Measurements from ENCODE around the gene PCDH10. TPM values are rescaled to one million over a fixed set of nuclear protein-coding genes. Genes with fewer than 3 reads are reported as not detected.

PCDH10 gene
- polyA plus RNA-seq, 1 of the 3 experiments (the other 2 are of a cell fraction): 0.02 TPM

DNA sequence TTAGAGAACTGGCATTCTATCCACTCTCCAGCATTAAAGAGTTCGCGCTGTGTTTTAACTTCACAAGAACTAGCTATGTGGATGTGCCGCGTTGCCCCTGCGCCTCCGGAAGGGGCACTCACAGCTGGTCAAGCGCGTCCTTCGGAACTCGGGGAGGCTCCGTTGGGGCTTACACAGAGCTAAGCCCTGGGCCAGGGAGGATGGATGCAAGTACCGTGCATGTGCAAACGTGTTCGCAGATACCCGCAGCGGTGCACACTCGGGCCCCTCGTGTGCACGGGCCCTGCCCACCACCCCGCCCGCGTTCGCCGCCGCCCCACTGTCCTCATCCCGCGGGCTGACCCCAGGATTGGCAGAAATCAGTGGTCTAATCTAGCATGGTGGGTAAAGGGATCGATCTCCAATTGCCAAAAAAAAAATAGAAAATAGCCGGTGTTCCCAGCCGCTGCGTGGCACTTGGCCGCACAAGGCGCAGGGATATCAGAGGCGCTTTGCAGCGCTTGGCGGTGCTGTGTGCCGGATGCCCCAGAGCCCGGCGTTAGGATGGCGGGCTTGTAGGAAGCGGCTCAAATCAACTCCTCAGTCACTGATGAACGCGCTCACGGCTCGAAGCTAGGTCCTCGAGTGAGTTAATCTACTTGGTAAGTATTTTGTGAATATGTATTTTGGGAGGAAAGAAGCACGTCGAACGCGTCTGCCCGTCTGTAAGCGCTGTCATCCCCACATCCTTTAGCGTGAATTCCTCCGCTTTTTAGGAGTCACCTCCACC is 989 bp upstream of the PCDH10 start:
- no peak overlapping the region for H3K9ac ChIP-seq
- TF ChIP-seq, protein P1, sequence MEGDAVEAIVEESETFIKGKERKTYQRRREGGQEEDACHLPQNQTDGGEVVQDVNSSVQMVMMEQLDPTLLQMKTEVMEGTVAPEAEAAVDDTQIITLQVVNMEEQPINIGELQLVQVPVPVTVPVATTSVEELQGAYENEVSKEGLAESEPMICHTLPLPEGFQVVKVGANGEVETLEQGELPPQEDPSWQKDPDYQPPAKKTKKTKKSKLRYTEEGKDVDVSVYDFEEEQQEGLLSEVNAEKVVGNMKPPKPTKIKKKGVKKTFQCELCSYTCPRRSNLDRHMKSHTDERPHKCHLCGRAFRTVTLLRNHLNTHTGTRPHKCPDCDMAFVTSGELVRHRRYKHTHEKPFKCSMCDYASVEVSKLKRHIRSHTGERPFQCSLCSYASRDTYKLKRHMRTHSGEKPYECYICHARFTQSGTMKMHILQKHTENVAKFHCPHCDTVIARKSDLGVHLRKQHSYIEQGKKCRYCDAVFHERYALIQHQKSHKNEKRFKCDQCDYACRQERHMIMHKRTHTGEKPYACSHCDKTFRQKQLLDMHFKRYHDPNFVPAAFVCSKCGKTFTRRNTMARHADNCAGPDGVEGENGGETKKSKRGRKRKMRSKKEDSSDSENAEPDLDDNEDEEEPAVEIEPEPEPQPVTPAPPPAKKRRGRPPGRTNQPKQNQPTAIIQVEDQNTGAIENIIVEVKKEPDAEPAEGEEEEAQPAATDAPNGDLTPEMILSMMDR (IDR thresholded peaks at IDR 0.05): peak; percentile 12; the same call in 1 of the 2 replicates
- TF ChIP-seq FOXM1 (IDR thresholded peaks at IDR 0.05; ENCODE audit: low read depth): no peak
- no peak overlapping the region for H3K27ac ChIP-seq (ENCODE audit: low read depth in 2 of 2, low read length in 1 of 2)
- ChIA-PET POLR2A (no interaction called here), CTCF (interaction anchor here (1.4 to 3.7 kb wide), 7 partner anchors 11 to 1629 kb away, joined by 3 to 44 read pairs (median 6); no protein-coding TSS in a partner anchor)
- peaks cover 68% of the 10 kb centered on the region for H3K27me3 ChIP-seq (ENCODE audit: insufficient read depth)
- DNase-seq: peak; percentile 46
- peak overlapping the region; percentile 47 to 59 for H3K4me3 ChIP-seq (ENCODE audit: low read depth in 2 of 2, low read length in 1 of 2)
- H3K79me2 ChIP-seq (ENCODE audit: insufficient read depth): no peaks in the 10 kb centered on the region
- H3K4me1 ChIP-seq (ENCODE audit: control insufficient read depth in 1 of 2, insufficient read depth in 2 of 2, low read depth in 1 of 2, low read length in 1 of 2): peaks cover 0 to 18% of the 10 kb centered on the region in 2 experiments; a peak in 2 of 4 replicates
- no peaks in the 10 kb centered on the region for H4K20me1 ChIP-seq (ENCODE audit: insufficient read depth)
- peaks cover 5% of the 10 kb centered on the region for H3F3A ChIP-seq (replicated peaks; ENCODE audit: insufficient read depth)
- no peaks in the 10 kb centered on the region for H3K9me3 ChIP-seq
- under 1% methylated on average over 44 of the region's 54 CpGs for WGBS (ENCODE audit: low lambda C conversion rate)
- H3K36me3 ChIP-seq (replicated peaks in 1 of 2; ENCODE audit: control insufficient read depth in 1 of 2, insufficient read depth in 2 of 2, low read length in 1 of 2): no peaks in the 10 kb centered on the region
- peak overlapping the region; percentile 71; the same call in 1 of the 2 replicates for H2AFZ ChIP-seq (ENCODE audit: low read depth)
- H3K9me2 ChIP-seq: no peaks in the 10 kb centered on the region
- H3K4me2 ChIP-seq: peak overlapping the region; percentile 82

DNA sequence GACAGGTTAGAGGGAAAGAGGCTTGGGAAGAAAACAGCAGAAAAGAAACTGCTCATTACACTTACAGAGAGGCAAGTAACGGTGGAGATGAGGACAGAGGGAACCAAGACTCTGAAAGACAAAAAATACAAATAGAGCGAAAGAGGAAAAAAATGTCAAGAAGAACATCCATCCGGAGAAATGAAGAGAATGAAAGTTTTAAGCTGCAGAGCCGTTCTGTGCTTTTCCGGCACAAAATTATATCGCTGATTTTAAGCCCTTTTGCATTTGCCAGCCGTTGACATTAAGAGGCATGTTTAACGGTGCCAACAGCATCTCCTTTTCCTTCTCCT is 236 bp downstream of the PCDH10 start:
- no peaks in the 10 kb centered on the region for H3K9me2 ChIP-seq
- H3K79me2 ChIP-seq (ENCODE audit: insufficient read depth): no peaks in the 10 kb centered on the region
- H3K36me3 ChIP-seq (replicated peaks in 1 of 2; ENCODE audit: control insufficient read depth in 1 of 2, insufficient read depth in 2 of 2, low read length in 1 of 2): no peaks in the 10 kb centered on the region
- peak overlapping the region; percentile 47 to 59 for H3K4me3 ChIP-seq (ENCODE audit: low read depth in 2 of 2, low read length in 1 of 2)
- H3K27ac ChIP-seq (ENCODE audit: low read depth in 2 of 2, low read length in 1 of 2): no peak overlapping the region
- H4K20me1 ChIP-seq (ENCODE audit: insufficient read depth): no peaks in the 10 kb centered on the region
- 3% methylated on average over 8 of the region's 8 CpGs for WGBS (ENCODE audit: low lambda C conversion rate)
- no peak overlapping the region for H3K9ac ChIP-seq
- peak overlapping the region; percentile 82 for H3K4me2 ChIP-seq
- DNase-seq: no peak
- H3K27me3 ChIP-seq (ENCODE audit: insufficient read depth): peaks cover 74% of the 10 kb centered on the region
- CTCF ChIA-PET: interaction anchor here (0.7 to 3.7 kb wide), 2 partner anchors 10 to 1629 kb away, joined by 3 to 44 read pairs; no protein-coding TSS in a partner anchor
- H3K9me3 ChIP-seq: no peaks in the 10 kb centered on the region
- H3K4me1 ChIP-seq (ENCODE audit: control insufficient read depth in 1 of 2, insufficient read depth in 2 of 2, low read depth in 1 of 2, low read length in 1 of 2): peaks cover 0 to 18% of the 10 kb centered on the region in 2 experiments; a peak in 2 of 4 replicates
- no peak for TF ChIP-seq RXRA (IDR thresholded peaks at IDR 0.05; ENCODE audit: borderline replicate concordance, low read depth)
- TF ChIP-seq EZH2phosphoT487 (IDR thresholded peaks at IDR 0.05; ENCODE audit: borderline replicate concordance, low read depth): no peak
- no peak for TF ChIP-seq NRF1 (IDR thresholded peaks at IDR 0.05; ENCODE audit: low read depth, low read length)
- TF ChIP-seq TAF1 (IDR thresholded peaks at IDR 0.05; ENCODE audit: borderline replicate concordance, low read depth, low read length): no peak
- TF ChIP-seq RFX5 (IDR thresholded peaks at IDR 0.05; ENCODE audit: low read length): no peak
- no peak for TF ChIP-seq FOXM1 (IDR thresholded peaks at IDR 0.05; ENCODE audit: low read depth)
- no peak for TF ChIP-seq RAD21 (IDR thresholded peaks at IDR 0.05; ENCODE audit: low read length)
- TF ChIP-seq, protein P2, sequence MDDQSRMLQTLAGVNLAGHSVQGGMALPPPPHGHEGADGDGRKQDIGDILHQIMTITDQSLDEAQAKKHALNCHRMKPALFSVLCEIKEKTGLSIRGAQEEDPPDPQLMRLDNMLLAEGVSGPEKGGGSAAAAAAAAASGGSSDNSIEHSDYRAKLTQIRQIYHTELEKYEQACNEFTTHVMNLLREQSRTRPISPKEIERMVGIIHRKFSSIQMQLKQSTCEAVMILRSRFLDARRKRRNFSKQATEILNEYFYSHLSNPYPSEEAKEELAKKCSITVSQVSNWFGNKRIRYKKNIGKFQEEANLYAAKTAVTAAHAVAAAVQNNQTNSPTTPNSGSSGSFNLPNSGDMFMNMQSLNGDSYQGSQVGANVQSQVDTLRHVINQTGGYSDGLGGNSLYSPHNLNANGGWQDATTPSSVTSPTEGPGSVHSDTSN (IDR thresholded peaks at IDR 0.05): no peak
- TF ChIP-seq TCF12 (IDR thresholded peaks at IDR 0.05): no peak
- no peak for TF ChIP-seq RCOR1 (IDR thresholded peaks at IDR 0.05; ENCODE audit: low read length)
- TF ChIP-seq GABPA (IDR thresholded peaks at IDR 0.05; ENCODE audit: low read depth): no peak
- TF ChIP-seq JUND (IDR thresholded peaks at IDR 0.05): no peak
- TF ChIP-seq YY1 (IDR thresholded peaks at IDR 0.05; ENCODE audit: low read depth): no peak
- TF ChIP-seq SIN3A (IDR thresholded peaks at IDR 0.05; ENCODE audit: borderline replicate concordance, low read depth, low read length): no peak
- TF ChIP-seq FOXJ3 (CRISPR knock-in tag; IDR thresholded peaks at IDR 0.05): no peak
- TF ChIP-seq, protein P1 (IDR thresholded peaks at IDR 0.05): no peak
- TF ChIP-seq, protein P3, sequence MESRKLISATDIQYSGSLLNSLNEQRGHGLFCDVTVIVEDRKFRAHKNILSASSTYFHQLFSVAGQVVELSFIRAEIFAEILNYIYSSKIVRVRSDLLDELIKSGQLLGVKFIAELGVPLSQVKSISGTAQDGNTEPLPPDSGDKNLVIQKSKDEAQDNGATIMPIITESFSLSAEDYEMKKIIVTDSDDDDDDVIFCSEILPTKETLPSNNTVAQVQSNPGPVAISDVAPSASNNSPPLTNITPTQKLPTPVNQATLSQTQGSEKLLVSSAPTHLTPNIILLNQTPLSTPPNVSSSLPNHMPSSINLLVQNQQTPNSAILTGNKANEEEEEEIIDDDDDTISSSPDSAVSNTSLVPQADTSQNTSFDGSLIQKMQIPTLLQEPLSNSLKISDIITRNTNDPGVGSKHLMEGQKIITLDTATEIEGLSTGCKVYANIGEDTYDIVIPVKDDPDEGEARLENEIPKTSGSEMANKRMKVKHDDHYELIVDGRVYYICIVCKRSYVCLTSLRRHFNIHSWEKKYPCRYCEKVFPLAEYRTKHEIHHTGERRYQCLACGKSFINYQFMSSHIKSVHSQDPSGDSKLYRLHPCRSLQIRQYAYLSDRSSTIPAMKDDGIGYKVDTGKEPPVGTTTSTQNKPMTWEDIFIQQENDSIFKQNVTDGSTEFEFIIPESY (IDR thresholded peaks at IDR 0.05; ENCODE audit: borderline replicate concordance, low read depth): no peak
- peak overlapping the region; percentile 71; the same call in 1 of the 2 replicates for H2AFZ ChIP-seq (ENCODE audit: low read depth)
- peaks cover 5% of the 10 kb centered on the region for H3F3A ChIP-seq (replicated peaks; ENCODE audit: insufficient read depth)
- POLR2A ChIA-PET: no interaction called here

Measured in SK-N-SH (cell line).